H1 (cell line): ENCODE results near the gene KCTD2. TPM values are rescaled to one million over a fixed set of nuclear protein-coding genes. Genes with fewer than 3 reads are reported as not detected.

Source experiments
- CTCF ChIA-PET: fragments of 300-600 bp; sonication (Branson Sonifier 250); formaldehyde crosslinking; loops from one replicate; lab custom pipeline; 2021; ENCODE audit not compliant: partially characterized antibody; lab: Charles Lee
- POLR2A ChIA-PET: fragments of 300-600 bp; sonication (Branson Sonifier 250); formaldehyde crosslinking; loops from one replicate; lab custom pipeline; 2021; ENCODE audit warnings: inconsistent platforms; ENCODE audit not compliant: partially characterized antibody; lab: Charles Lee
- DNase-seq, 2 experiments: peaks; one replicate each; pipeline versions ENCODE4 v3.0.0 to v3.0.0-alpha.2; 2010 to 2022; ENCODE audit warnings: low spot score in 2 of 2, low read depth in 1 of 2, mixed read lengths in 1 of 2
- FAIRE-seq: peaks from 2 replicates; lab custom pipeline; 2011; peaks lifted over from hg19 to GRCh38; lab: Jason Lieb, UNC
- H2AFZ ChIP-seq: 2 replicates; pipeline ENCODE4 v1.8.1; 2012; ENCODE audit warnings: low read length, inconsistent platforms
- H2AK5ac ChIP-seq: 2 replicates; pipeline ENCODE4 v1.6.1; 2013; ENCODE audit warnings: low read depth, low read length
- H2BK120ac ChIP-seq: replicated peaks from 2 replicates; pipeline ENCODE3; 2013; ENCODE audit warnings: low read depth, low read length, inconsistent platforms
- H2BK12ac ChIP-seq: 2 replicates; pipeline ENCODE4 v1.6.1; 2013; ENCODE audit warnings: low read depth, low read length
- H2BK15ac ChIP-seq: 2 replicates; pipeline ENCODE4 v1.6.1; 2013; ENCODE audit warnings: low read length
- H2BK20ac ChIP-seq: 2 replicates; pipeline ENCODE4 v1.6.1; 2013; ENCODE audit warnings: low read length
- H2BK5ac ChIP-seq: 2 replicates; pipeline ENCODE4 v1.6.1; 2013; ENCODE audit warnings: low read depth, low read length
- H3K14ac ChIP-seq: 2 replicates; pipeline ENCODE4 v1.6.1; 2013; ENCODE audit warnings: inconsistent platforms; ENCODE audit not compliant: insufficient read length
- H3K18ac ChIP-seq: 2 replicates; pipeline ENCODE4 v1.6.1; 2013; ENCODE audit warnings: low read length; ENCODE audit errors: extremely low read depth
- H3K23ac ChIP-seq: 2 replicates; pipeline ENCODE4 v1.6.1; 2013; ENCODE audit warnings: inconsistent platforms; ENCODE audit not compliant: insufficient read length
- H3K23me2 ChIP-seq: 2 replicates; pipeline ENCODE4 v1.6.1; 2013; ENCODE audit warnings: low read depth, low read length
- H3K27ac ChIP-seq: 2 replicates; pipeline ENCODE4 v1.6.1; 2011; ENCODE audit warnings: low read depth, low read length, inconsistent platforms
- H3K27me3 ChIP-seq, 4 experiments: replicated peaks in 1 of 4; 1 replicate in 1 of 4; 2 replicates in 3 of 4; pipeline versions ENCODE4 v1.6.1 to v1.8.1; 2011 to 2013; ENCODE audit warnings: low read length in 3 of 4, mild to moderate bottlenecking in 3 of 4, inconsistent platforms in 2 of 4, mixed read lengths in 2 of 4, moderate library complexity in 1 of 4; ENCODE audit not compliant: control insufficient read depth in 3 of 4, insufficient read depth in 3 of 4; ENCODE audit errors: extremely low read depth in 1 of 4
- H3K36me3 ChIP-seq, 4 experiments: 2 replicates each; pipeline versions ENCODE4 v1.6.1 to v1.8.1; 2011 to 2013; ENCODE audit warnings: mild to moderate bottlenecking in 4 of 4, low read length in 3 of 4, moderate library complexity in 2 of 4, control low read depth in 1 of 4, inconsistent platforms in 1 of 4; ENCODE audit not compliant: insufficient read depth in 4 of 4, control insufficient read depth in 2 of 4
- H3K4ac ChIP-seq: replicated peaks from 2 replicates; pipeline ENCODE3; 2013; ENCODE audit warnings: low read length, low read depth, mixed read lengths, inconsistent platforms; ENCODE audit not compliant: insufficient read length
- H3K4me1 ChIP-seq, 4 experiments: replicated peaks in 1 of 4; 1 replicate in 1 of 4; 2 replicates in 3 of 4; pipeline versions ENCODE4 v1.6.1 to v1.8.1; 2011 to 2013; ENCODE audit warnings: low read length in 3 of 4, inconsistent platforms in 2 of 4, mixed read lengths in 1 of 4; ENCODE audit not compliant: insufficient read depth in 4 of 4, control insufficient read depth in 3 of 4
- H3K4me2 ChIP-seq, 2 experiments: 2 replicates each; pipeline versions ENCODE4 v1.6.1 to v1.8.1; 2011 to 2013; ENCODE audit warnings: low read depth in 2 of 2, low read length in 2 of 2, control low read depth in 1 of 2, inconsistent platforms in 1 of 2, mild to moderate bottlenecking in 1 of 2; ENCODE audit not compliant: insufficient read depth in 1 of 2
- H3K4me3 ChIP-seq, 4 experiments: fragments of 200-600, 300-600 bp in 1 of 4; sonication (generic), shearing (Covaris generic), sonication (Bioruptor Twin) in 1 of 4; 2 replicates each; pipeline versions ENCODE4 v1.5.1 to v1.8.1; 2011 to 2016; ENCODE audit warnings: low read length in 4 of 4, low read depth in 3 of 4, control low read depth in 2 of 4, inconsistent platforms in 2 of 4, mild to moderate bottlenecking in 2 of 4, mixed read lengths in 1 of 4, moderate library complexity in 1 of 4; ENCODE audit not compliant: insufficient read depth in 2 of 4; ENCODE audit errors: extremely low read depth in 1 of 4
- H3K56ac ChIP-seq: replicated peaks from 2 replicates; pipeline ENCODE3; 2013; ENCODE audit warnings: low read depth, mild to moderate bottlenecking, mixed read lengths, low read length, inconsistent platforms; ENCODE audit not compliant: insufficient read length
- H3K79me1 ChIP-seq: 2 replicates; pipeline ENCODE4 v1.6.1; 2013; ENCODE audit warnings: low read depth, low read length, control low read depth
- H3K79me2 ChIP-seq, 2 experiments: 2 replicates each; pipeline versions ENCODE4 v1.6.1 to v1.8.1; 2012 to 2013; ENCODE audit warnings: low read length in 2 of 2, mild to moderate bottlenecking in 2 of 2, inconsistent platforms in 1 of 2; ENCODE audit not compliant: insufficient read depth in 2 of 2, control insufficient read depth in 1 of 2
- H3K9ac ChIP-seq, 4 experiments: replicated peaks in 1 of 4; 1 replicate in 1 of 4; 2 replicates in 3 of 4; pipeline versions ENCODE4 v1.6.1 to v1.8.1; 2011 to 2013; ENCODE audit warnings: low read depth in 3 of 4, low read length in 3 of 4, control low read depth in 2 of 4, mild to moderate bottlenecking in 2 of 4, moderate library complexity in 2 of 4, inconsistent platforms in 1 of 4; ENCODE audit errors: extremely low read depth in 1 of 4
- H3K9me3 ChIP-seq, 2 experiments: 2 replicates each; pipeline versions ENCODE4 v1.6.1 to v1.8.1; 2012 to 2013; ENCODE audit warnings: mild to moderate bottlenecking in 2 of 2, moderate library complexity in 2 of 2, control low read depth in 1 of 2, inconsistent platforms in 1 of 2, low read depth in 1 of 2, low read length in 1 of 2, mixed read lengths in 1 of 2; ENCODE audit not compliant: insufficient read depth in 2 of 2
- H4K20me1 ChIP-seq, 2 experiments: replicated peaks in 1 of 2; 2 replicates each; pipeline versions ENCODE3 to v1.8.1; 2011 to 2013; ENCODE audit warnings: inconsistent platforms in 2 of 2, low read length in 2 of 2, mild to moderate bottlenecking in 1 of 2; ENCODE audit not compliant: insufficient read depth in 2 of 2, control insufficient read depth in 1 of 2
- H4K5ac ChIP-seq: 2 replicates; pipeline ENCODE4 v1.6.1; 2013; ENCODE audit warnings: low read length, low read depth, mixed read lengths, inconsistent platforms; ENCODE audit not compliant: insufficient read length
- H4K8ac ChIP-seq: 2 replicates; pipeline ENCODE4 v1.8.0; 2013; ENCODE audit warnings: mild to moderate bottlenecking, moderate library complexity, low read length, inconsistent platforms; ENCODE audit not compliant: insufficient read depth; ENCODE audit errors: extremely low read depth
- H4K91ac ChIP-seq: replicated peaks from 2 replicates; pipeline ENCODE3; 2013; ENCODE audit warnings: low read length, mixed read lengths, inconsistent platforms; ENCODE audit not compliant: insufficient read length
- CTCF ChIP-seq, 3 experiments: IDR thresholded peaks; 1 replicate in 2 of 3; 2 replicates in 1 of 3; pipeline versions ENCODE4 v1.5.1 to v1.6.1; 2011; ENCODE audit warnings: low read length in 3 of 3, mild to moderate bottlenecking in 3 of 3, inconsistent platforms in 2 of 3, low read depth in 1 of 3, moderate library complexity in 1 of 3; ENCODE audit not compliant: insufficient read depth in 1 of 3; ENCODE audit errors: control extremely low read depth in 1 of 3
- RNF2 ChIP-seq: fragments of 200-900, 300-1000 bp; sonication (generic); IDR thresholded peaks from 2 replicates; pipeline ENCODE4 v1.7.1; 2016; ENCODE audit warnings: borderline replicate concordance, low read depth, mild to moderate bottlenecking, antibody characterized with exemption, low read length; ENCODE audit not compliant: poor library complexity, severe bottlenecking; ENCODE audit errors: missing control alignments
- WGBS, 2 experiments: shearing (Covaris generic) in 1 of 2; methylation state at CpG; one replicate each; pipeline versions ENCODE4 v1.1.6 to v1.1.7; 2013 to 2015; ENCODE audit warnings: low lambda C conversion rate in 2 of 2, mixed read lengths in 2 of 2, inconsistent platforms in 1 of 2, low coverage in 1 of 2, missing lambda C conversion rate in 1 of 2; ENCODE audit not compliant: insufficient replicate concordance in 2 of 2, insufficient coverage in 1 of 2, insufficient read length in 1 of 2; ENCODE audit errors: extremely low coverage in 1 of 2, missing lambda C conversion rate in 1 of 2; 5-methylcytosine and 5-hydroxymethylcytosine counted together
- polyA plus RNA-seq, 7 experiments: library from polyadenylated mRNA; depleted of rRNA in 3 of 7; stranded (reverse) in 5 of 7; unstranded in 2 of 7; fragments of >200 nt in 5 of 7; fragments of 200-250 nt in 2 of 7; gene quantifications; 1 replicate in 5 of 7; 2 replicates in 1 of 7; 4 replicates in 1 of 7; pipeline versions ENCODE4 v1.2.1 to v1.2.3, GENCODE V29; 2011 to 2013; ENCODE audit warnings: missing spikeins in 2 of 7, mixed read lengths in 2 of 7
- total RNA-seq: library from RNA; stranded (reverse); fragmentation: NEBNext Ultra II Directional; extraction: Animal tissue kit (Norgen Biotek cat#: 25700); gene quantifications from 2 replicates; pipeline ENCODE4 v1.2.1, GENCODE V29; 2021

KCTD2 gene
- total and polyA plus RNA-seq, 2 of the 8 experiments (the other 6 are each of a cell fraction or from before 2014, with no cell fraction given): 33.7 to 36.8 TPM

- H3K4me1 ChIP-seq: no peaks in the 10 kb centered on the region; a peak in 1 of 7 replicates
- H3K4me3 ChIP-seq: no peak overlapping the region
- no peak overlapping the region for H3K18ac ChIP-seq
- no peak overlapping the region for H2BK20ac ChIP-seq
- no peak overlapping the region for H3K4me2 ChIP-seq
- H3K27ac ChIP-seq: no peak overlapping the region
- TF ChIP-seq CTCF (IDR thresholded peaks at IDR 0.05; ENCODE audit: control extremely low read depth in 1 of 3, insufficient read depth in 1 of 3, low read depth in 1 of 3, low read length in 3 of 3): peak in 2 of 3 experiments; percentile 6 to 7; a peak in 2 of 4 replicates
- TF ChIP-seq RNF2: no peak
- no peak overlapping the region for H4K8ac ChIP-seq
- no peaks in the 10 kb centered on the region for H3K79me2 ChIP-seq
- H2BK12ac ChIP-seq: no peak overlapping the region
- DNase-seq: no peak
- H2BK120ac ChIP-seq: no peak overlapping the region
- no peak overlapping the region for H4K5ac ChIP-seq
- 88% methylated on average over 2 of the region's 2 CpGs; no CpG with 5 or more reads in 1 of the 2 experiments for WGBS, 2 experiments
- H2BK15ac ChIP-seq: no peak overlapping the region
- no peaks in the 10 kb centered on the region for H3K27me3 ChIP-seq
- H2BK5ac ChIP-seq: no peak overlapping the region
- no peak overlapping the region for H3K23ac ChIP-seq
- H2AFZ ChIP-seq: no peak overlapping the region
- peaks cover 2% of the 10 kb centered on the region; the same call in 1 of the 2 replicates for H3K79me1 ChIP-seq
- H2AK5ac ChIP-seq: no peak overlapping the region
- H3K56ac ChIP-seq: no peak overlapping the region
- H3K36me3 ChIP-seq: peaks cover 0 to 8% (median 3%) of the 10 kb centered on the region in 4 experiments; a peak in 5 of 8 replicates
- H3K14ac ChIP-seq: no peak overlapping the region
- no peak overlapping the region for H4K91ac ChIP-seq
- no peaks in the 10 kb centered on the region for H3K23me2 ChIP-seq
- H3K9ac ChIP-seq: no peak overlapping the region
- ChIA-PET CTCF (interaction anchor here (0.7 to 7.3 kb wide), 15 partner anchors 9 to 75 kb away, joined by 3 to 64 read pairs (median 7); partner anchors contain the start of genes ARMC7, NT5C and SLC16A5), POLR2A (interaction anchor here (0.7 to 5.8 kb wide), 4 partner anchors 9 to 64 kb away, joined by 3 to 25 read pairs (median 5); partner anchors contain the start of genes ATP5PD and KCTD2)
- H3K4ac ChIP-seq: no peak overlapping the region
- FAIRE-seq: no peak
- H4K20me1 ChIP-seq: peaks cover 0 to 2% of the 10 kb centered on the region in 2 experiments
- no peaks in the 10 kb centered on the region for H3K9me3 ChIP-seq
Observed at GRCh38 chr17:75069783-75070182, 22.8 kb downstream of the KCTD2 start.
